ENCODE measurements around the gene NOP16.
"Not testable (repeated sequence)": the region's sequence is repeated elsewhere in the genome, so short reads cannot be mapped to it uniquely, and the experiment has no call there.

Gene NOP16

GRCh38 chr5:176409765-176410164 is 21.4 kb upstream of the NOP16 start:
- DNase-seq (ENCODE audit: low read depth): no peak

- no peak for DNase-seq (ENCODE audit: low read depth)
These were observed 20.2 kb upstream of the NOP16 start for GRCh38 chr5:176408590-176408989.

GRCh38 chr5:176408252-176408573 is 19.8 kb upstream of the NOP16 start:
- not testable (repeated sequence) for DNase-seq (ENCODE audit: low read depth)

- DNase-seq (ENCODE audit: low read depth): peak; percentile 63
These were observed 19.3 kb upstream of the NOP16 start for GRCh38 chr5:176407456-176408251.

- no peak for DNase-seq (ENCODE audit: low read depth)
These were observed 18.1 kb upstream of the NOP16 start for GRCh38 chr5:176406436-176407052.

- DNase-seq (ENCODE audit: low read depth): no peak
These were observed 17.4 kb upstream of the NOP16 start for GRCh38 chr5:176405656-176406435.

GRCh38 chr5:176401281-176402205 is 13.1 kb upstream of the NOP16 start:
- no peak for DNase-seq (ENCODE audit: low read depth)

- no peak for DNase-seq (ENCODE audit: low read depth)
These were observed 12.2 kb upstream of the NOP16 start for GRCh38 chr5:176400382-176401156.

- no peak for DNase-seq (ENCODE audit: low read depth)
These were observed 9.5 kb upstream of the NOP16 start for GRCh38 chr5:176397736-176398420.

GRCh38 chr5:176396330-176396729 is 7.9 kb upstream of the NOP16 start:
- no peak for DNase-seq (ENCODE audit: low read depth)

- no peak for DNase-seq (ENCODE audit: low read depth)
These were observed 6.7 kb upstream of the NOP16 start for GRCh38 chr5:176394881-176395675.

GRCh38 chr5:176394096-176394495 is 5.7 kb upstream of the NOP16 start:
- no peak for DNase-seq (ENCODE audit: low read depth)

GRCh38 chr5:176392526-176392925 is 4.1 kb upstream of the NOP16 start:
- DNase-seq (ENCODE audit: low read depth): no peak

GRCh38 chr5:176391999-176392398 is 3.6 kb upstream of the NOP16 start:
- DNase-seq (ENCODE audit: low read depth): no peak

GRCh38 chr5:176391479-176391878 is 3.1 kb upstream of the NOP16 start:
- DNase-seq (ENCODE audit: low read depth): no peak

- no peak for DNase-seq (ENCODE audit: low read depth)
These were observed 1.0 kb upstream of the NOP16 start for GRCh38 chr5:176389135-176390123.

- no peak for DNase-seq (ENCODE audit: low read depth)
These were observed 375 bp downstream of the NOP16 start for GRCh38 chr5:176388003-176388443.

- DNase-seq (ENCODE audit: low read depth): no peak
These were observed 943 bp downstream of the NOP16 start for GRCh38 chr5:176387384-176387925.
